ENCODE data around the gene EXOC3L4.

GRCh38 chr14:103115845-103116572 is 21.5 kb downstream of the EXOC3L4 start:
- TF ChIP-seq POLR2A (IDR thresholded peaks at IDR 0.05) (no peak), CTCF (IDR thresholded peaks at IDR 0.05) (no peak)

Measured in right lobe of liver (tissue), 4 donors.